ENCODE data around the gene ATXN7L2.

GRCh38 chr1:109535481-109535880, 51.8 kb downstream of the ATXN7L2 start:
- TF ChIP-seq CTCF (IDR thresholded peaks at IDR 0.05; ENCODE audit: poor library complexity) = no peak
- TF ChIP-seq EZH2phosphoT487 (IDR thresholded peaks at IDR 0.05; ENCODE audit: low read depth, severe bottlenecking, unreplicated experiment) = no peak
- TF ChIP-seq EZH2 (IDR thresholded peaks at IDR 0.05; ENCODE audit: borderline replicate concordance) = no peak

All from hepatocyte (in vitro differentiated cells).